GM18520 (cell line): ENCODE results near the gene PAGE2B.
A peak's percentile ranks its signal among the peaks of the same experiment; 100 is the strongest.
"Not testable (repeated sequence)": the region's sequence is repeated elsewhere in the genome, so short reads cannot be mapped to it uniquely, and the experiment has no call there.

Source experiments
- ATAC-seq: cut with Tn5 transposase; IDR thresholded peaks from one replicate; pipeline ENCODE4 v1.9.1; 2021; ENCODE audit not compliant: unreplicated experiment

PAGE2B gene

GRCh38 chrX:55074851-55075467 lies at the start of gene PAGE2B:
Gene PAGE2B (plus strand): TSS chrX:55075030. CDS start chrX:55076042, 1,012 bp downstream.
- no peak for ATAC-seq

GRCh38 chrX:55026143-55026542 lies 48.7 kb upstream of the PAGE2B start:
- no peak for ATAC-seq

- ATAC-seq = no peak
Measured at GRCh38 chrX:55026840-55027239, 48.0 kb upstream of the PAGE2B start.

GRCh38 chrX:55028040-55028439 lies 46.8 kb upstream of the PAGE2B start:
- no peak for ATAC-seq

- ATAC-seq = no peak
Measured at GRCh38 chrX:55028611-55029010, 46.2 kb upstream of the PAGE2B start.

GRCh38 chrX:55029291-55029690 lies 45.5 kb upstream of the PAGE2B start:
- no peak for ATAC-seq

GRCh38 chrX:55030271-55031205 lies 44.3 kb upstream of the PAGE2B start, which contains the start of gene ALAS2:
Gene ALAS2 (minus strand): TSS chrX:55030977. CDS start chrX:55026000, 4,977 bp downstream.
- ATAC-seq = no peak

GRCh38 chrX:55033429-55033828 lies 41.4 kb upstream of the PAGE2B start:
- no peak for ATAC-seq

- no peak for ATAC-seq
Measured at GRCh38 chrX:55039471-55039870, 35.4 kb upstream of the PAGE2B start.

- ATAC-seq = no peak
Measured at GRCh38 chrX:55041514-55041913, 33.3 kb upstream of the PAGE2B start.

- ATAC-seq = not testable (repeated sequence)
Measured at GRCh38 chrX:55050599-55050998, 24.2 kb upstream of the PAGE2B start.

GRCh38 chrX:55056820-55057674 lies 17.8 kb upstream of the PAGE2B start:
- no peak for ATAC-seq

- ATAC-seq = peak; percentile 58
Measured at GRCh38 chrX:55057675-55058249, 17.1 kb upstream of the PAGE2B start.

GRCh38 chrX:55067180-55067579 lies 7.7 kb upstream of the PAGE2B start:
- not testable (repeated sequence) for ATAC-seq

GRCh38 chrX:55072286-55072685 lies 2.5 kb upstream of the PAGE2B start:
- ATAC-seq = no peak

- no peak for ATAC-seq
Measured at GRCh38 chrX:55088795-55089489, 14.1 kb downstream of the PAGE2B start, which contains the start of gene PAGE2. Gene PAGE2 (plus strand): TSS chrX:55089018. CDS start chrX:55090021, 1,003 bp downstream.

GRCh38 chrX:55098691-55099090 lies 23.9 kb downstream of the PAGE2B start:
- no peak for ATAC-seq

- no peak for ATAC-seq
Measured at GRCh38 chrX:55099162-55099561, 24.3 kb downstream of the PAGE2B start.

GRCh38 chrX:55102754-55103153 lies 27.9 kb downstream of the PAGE2B start:
- no peak for ATAC-seq

- ATAC-seq = no peak
Measured at GRCh38 chrX:55107262-55107661, 32.4 kb downstream of the PAGE2B start.
